ENCODE data around the gene BRIP1. TPM values are rescaled to one million over a fixed set of nuclear protein-coding genes. Genes with fewer than 3 reads are reported as not detected.

Gene BRIP1
- total RNA-seq, 4 donors from 2014 or later, result 0.80 to 2.4 (median 0.93) TPM

DNA sequence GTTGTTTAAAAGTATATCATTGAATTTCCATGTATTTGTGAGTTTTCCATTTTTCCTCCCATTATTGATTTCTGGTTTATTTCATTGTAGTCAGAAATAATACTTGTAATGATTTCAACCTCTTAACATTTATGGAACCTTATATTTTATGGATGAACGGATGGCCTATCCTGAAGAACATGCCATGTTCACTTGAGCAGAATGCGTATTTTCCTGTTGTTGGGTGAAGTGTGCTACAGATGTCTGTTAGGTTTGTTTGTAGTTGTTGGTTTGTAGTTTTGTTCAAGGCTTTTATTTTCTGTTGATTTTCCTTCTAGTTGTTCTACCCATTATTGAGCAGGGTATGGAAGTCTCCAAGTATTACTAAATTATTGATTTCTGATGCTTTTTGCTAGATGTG lies 165.1 kb downstream of the BRIP1 start:
- no peak overlapping the region for H3K4me3 ChIP-seq (ENCODE audit: low read depth, poor library complexity, severe bottlenecking)
- DNase-seq (ENCODE audit: low spot score in 2 of 2), result no peak
- WGBS, 2 donors, result 94 to 96% methylated on average over 2 of the region's 2 CpGs
- intact Hi-C loops (cut with DNase I; ENCODE audit: low total_unique reads), result no loop called here
- TF ChIP-seq POLR2A (IDR thresholded peaks at IDR 0.05), result no peak
- TF ChIP-seq, protein P1, sequence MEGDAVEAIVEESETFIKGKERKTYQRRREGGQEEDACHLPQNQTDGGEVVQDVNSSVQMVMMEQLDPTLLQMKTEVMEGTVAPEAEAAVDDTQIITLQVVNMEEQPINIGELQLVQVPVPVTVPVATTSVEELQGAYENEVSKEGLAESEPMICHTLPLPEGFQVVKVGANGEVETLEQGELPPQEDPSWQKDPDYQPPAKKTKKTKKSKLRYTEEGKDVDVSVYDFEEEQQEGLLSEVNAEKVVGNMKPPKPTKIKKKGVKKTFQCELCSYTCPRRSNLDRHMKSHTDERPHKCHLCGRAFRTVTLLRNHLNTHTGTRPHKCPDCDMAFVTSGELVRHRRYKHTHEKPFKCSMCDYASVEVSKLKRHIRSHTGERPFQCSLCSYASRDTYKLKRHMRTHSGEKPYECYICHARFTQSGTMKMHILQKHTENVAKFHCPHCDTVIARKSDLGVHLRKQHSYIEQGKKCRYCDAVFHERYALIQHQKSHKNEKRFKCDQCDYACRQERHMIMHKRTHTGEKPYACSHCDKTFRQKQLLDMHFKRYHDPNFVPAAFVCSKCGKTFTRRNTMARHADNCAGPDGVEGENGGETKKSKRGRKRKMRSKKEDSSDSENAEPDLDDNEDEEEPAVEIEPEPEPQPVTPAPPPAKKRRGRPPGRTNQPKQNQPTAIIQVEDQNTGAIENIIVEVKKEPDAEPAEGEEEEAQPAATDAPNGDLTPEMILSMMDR (IDR thresholded peaks at IDR 0.05), result no peak

DNA sequence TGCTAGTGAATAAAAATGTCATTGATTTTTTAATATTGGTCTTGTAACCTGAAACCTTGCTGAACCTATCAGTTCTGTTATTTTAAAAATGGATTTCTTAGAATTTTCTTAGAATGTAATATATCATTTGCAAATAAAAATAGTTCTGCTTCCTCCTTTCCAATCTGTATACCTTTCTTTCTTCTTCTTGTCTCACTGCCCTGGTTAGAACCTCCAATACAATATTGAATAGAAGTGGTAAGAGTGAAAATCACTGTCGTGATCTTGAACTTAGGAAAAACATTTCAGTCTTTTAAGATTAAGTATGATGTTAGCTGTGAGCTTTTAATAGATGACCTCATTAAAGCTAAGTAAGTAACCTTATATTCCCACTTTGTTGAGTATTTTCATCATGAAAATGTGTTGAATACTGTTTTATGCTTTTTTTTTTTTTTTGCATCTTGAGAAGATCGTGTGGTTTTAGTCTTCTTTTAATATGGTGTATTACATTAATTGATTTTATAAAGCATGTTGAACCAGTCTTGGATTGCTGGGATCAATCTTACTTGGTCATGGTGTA lies 167.5 kb downstream of the BRIP1 start:
- intact Hi-C loops (cut with DNase I; ENCODE audit: low total_unique reads), result no loop called here
- WGBS, 2 donors, result 93 to 99% methylated on average over 2 of the region's 2 CpGs
- H3K4me3 ChIP-seq (ENCODE audit: low read depth, poor library complexity, severe bottlenecking), result no peak overlapping the region
- no peak for DNase-seq (ENCODE audit: low spot score in 2 of 2)
- TF ChIP-seq, protein P1 (IDR thresholded peaks at IDR 0.05), result no peak
- no peak for TF ChIP-seq POLR2A (IDR thresholded peaks at IDR 0.05)

DNA sequence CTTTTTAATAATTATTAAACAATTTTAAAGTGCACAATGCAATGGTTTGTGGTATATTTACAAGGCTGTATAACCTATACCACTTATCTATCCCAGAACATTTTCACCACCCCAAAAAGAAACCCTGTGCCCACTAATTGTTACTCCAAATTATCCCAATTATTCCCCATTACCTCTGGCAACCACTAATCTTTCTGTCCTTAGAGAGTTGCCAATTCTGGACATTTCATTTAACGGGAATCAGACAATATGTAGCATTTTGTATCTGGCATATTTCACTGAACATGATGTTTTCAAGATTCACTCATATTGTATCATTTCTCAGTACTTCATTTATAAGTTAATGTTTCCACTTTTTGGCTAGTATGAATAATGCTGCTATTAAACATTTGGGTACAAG lies 169.2 kb downstream of the BRIP1 start:
- no peak for DNase-seq (ENCODE audit: low spot score in 2 of 2)
- H3K4me3 ChIP-seq (ENCODE audit: low read depth, poor library complexity, severe bottlenecking), result no peak overlapping the region
- TF ChIP-seq, protein P1 (IDR thresholded peaks at IDR 0.05), result no peak
- no peak for TF ChIP-seq POLR2A (IDR thresholded peaks at IDR 0.05)
- intact Hi-C loops (cut with DNase I; ENCODE audit: low total_unique reads), result no loop called here
- 88 to 92% methylated on average over 1 of the region's 1 CpG for WGBS, 2 donors

GRCh38 chr17:61689610-61690180 lies 173.6 kb downstream of the BRIP1 start:
- DNase-seq (ENCODE audit: low spot score in 2 of 2), result no peak
- 93 to 98% methylated on average over 3 of the region's 3 CpGs for WGBS, 2 donors
- H3K4me3 ChIP-seq (ENCODE audit: low read depth, poor library complexity, severe bottlenecking), result no peak overlapping the region
- TF ChIP-seq POLR2A (IDR thresholded peaks at IDR 0.05), result no peak
- TF ChIP-seq, protein P1 (IDR thresholded peaks at IDR 0.05), result no peak
- intact Hi-C loops (cut with DNase I; ENCODE audit: low total_unique reads), result no loop called here

- intact Hi-C loops (cut with DNase I; ENCODE audit: low total_unique reads), result no loop called here
- TF ChIP-seq, protein P1 (IDR thresholded peaks at IDR 0.05), result no peak
- TF ChIP-seq POLR2A (IDR thresholded peaks at IDR 0.05), result no peak
- WGBS, 2 donors, result 89 to 90% methylated on average over 2 of the region's 2 CpGs
- no peak for DNase-seq (ENCODE audit: low spot score in 2 of 2)
- no peak overlapping the region for H3K4me3 ChIP-seq (ENCODE audit: low read depth, poor library complexity, severe bottlenecking)
Measured at GRCh38 chr17:61687769-61688168, 175.6 kb downstream of the BRIP1 start.

GRCh38 chr17:61686113-61686512 lies 177.2 kb downstream of the BRIP1 start:
- intact Hi-C loops (cut with DNase I; ENCODE audit: low total_unique reads), result no loop called here
- DNase-seq (ENCODE audit: low spot score in 2 of 2), result no peak
- no peak for TF ChIP-seq POLR2A (IDR thresholded peaks at IDR 0.05)
- TF ChIP-seq, protein P1 (IDR thresholded peaks at IDR 0.05), result no peak
- H3K4me3 ChIP-seq (ENCODE audit: low read depth, poor library complexity, severe bottlenecking), result no peak overlapping the region
- 98 to 100% methylated on average over 1 of the region's 1 CpG for WGBS, 2 donors

All from lower leg skin (tissue), 4 donors.